GM23338 (cell line): Measurements from ENCODE around the gene GPC2. TPM values are rescaled to one million over a fixed set of nuclear protein-coding genes. Genes with fewer than 3 reads are reported as not detected.

Experiments used
- ATAC-seq: fragments of 200-7000 bp; cut with Tn5 transposase; 3 replicates; pipeline ENCODE4 v1.9.1; 2020
- DNase-seq: peaks from one replicate; pipeline ENCODE4 v3.0.0-alpha.2; 2015; ENCODE audit warnings: low spot score
- H2AFZ ChIP-seq: fragments of 200-600 bp; sonication (generic); 2 replicates; pipeline ENCODE4 v1.8.0; 2016; ENCODE audit warnings: antibody characterized with exemption, mild to moderate bottlenecking, moderate library complexity
- H3F3A ChIP-seq: fragments of 200-600 bp; sonication (generic); replicated peaks from 2 replicates; pipeline ENCODE4 v1.8.0; 2017; ENCODE audit warnings: antibody characterized with exemption, mixed run types, low read depth
- H3K27ac ChIP-seq: fragments of 200-600 bp; sonication (generic); 2 replicates; pipeline ENCODE4 v1.6.1; 2016; ENCODE audit warnings: low read depth
- H3K27me3 ChIP-seq: fragments of 200-600 bp; sonication (generic); 2 replicates; pipeline ENCODE4 v1.8.0; 2016; ENCODE audit warnings: mild to moderate bottlenecking, mixed run types, moderate library complexity; ENCODE audit not compliant: insufficient read depth
- H3K36me3 ChIP-seq: fragments of 200-600 bp; sonication (generic); 2 replicates; pipeline ENCODE4 v1.8.0; 2016; ENCODE audit warnings: mild to moderate bottlenecking; ENCODE audit not compliant: insufficient read depth
- H3K4me1 ChIP-seq: fragments of 200-600 bp; sonication (generic); 2 replicates; pipeline ENCODE4 v1.8.0; 2016; ENCODE audit warnings: mild to moderate bottlenecking, moderate library complexity; ENCODE audit not compliant: insufficient read depth
- H3K4me2 ChIP-seq: fragments of 200-600 bp; sonication (generic); 2 replicates; pipeline ENCODE4 v1.7.1; 2017; ENCODE audit warnings: mixed run types
- H3K4me3 ChIP-seq: fragments of 200-600 bp; sonication (generic); 2 replicates; pipeline ENCODE4 v1.6.1; 2016; ENCODE audit warnings: mixed run types
- H3K79me2 ChIP-seq: fragments of 200-600 bp; sonication (generic); replicated peaks from 2 replicates; pipeline ENCODE4 v1.8.0; 2017; ENCODE audit warnings: mild to moderate bottlenecking; ENCODE audit not compliant: insufficient read depth
- H3K9me2 ChIP-seq: fragments of 200-600 bp; sonication (generic); 2 replicates; pipeline ENCODE4 v1.8.0; 2017; ENCODE audit not compliant: insufficient read depth
- H4K20me1 ChIP-seq: fragments of 200-600 bp; sonication (generic); replicated peaks from 2 replicates; pipeline ENCODE4 v1.8.0; 2017; ENCODE audit warnings: mild to moderate bottlenecking; ENCODE audit not compliant: insufficient read depth
- H3K27ac Mint-ChIP-seq: 2 replicates; pipeline ENCODE4 v1.8.0; 2020; ENCODE audit warnings: inconsistent platforms, mild to moderate bottlenecking, moderate library complexity, mixed read lengths
- H3K27me3 Mint-ChIP-seq: 3 replicates; pipeline ENCODE4 v1.8.0; 2022; ENCODE audit warnings: low read depth, mild to moderate bottlenecking, moderate library complexity, mixed read lengths, inconsistent platforms; ENCODE audit not compliant: insufficient read depth, poor library complexity
- H3K36me3 Mint-ChIP-seq: 3 replicates; pipeline ENCODE4 v1.8.0; 2021; ENCODE audit warnings: low read depth, mild to moderate bottlenecking, inconsistent platforms, moderate library complexity, mixed read lengths
- H3K4me1 Mint-ChIP-seq: 3 replicates; pipeline ENCODE4 v1.8.0; 2020; ENCODE audit warnings: mild to moderate bottlenecking, inconsistent platforms, mixed read lengths
- H3K4me3 Mint-ChIP-seq: 3 replicates; pipeline ENCODE4 v1.8.0; 2021; ENCODE audit warnings: moderate library complexity, mild to moderate bottlenecking, inconsistent platforms, mixed read lengths
- H3K9me3 Mint-ChIP-seq: 3 replicates; pipeline ENCODE4 v1.8.0; 2020; ENCODE audit warnings: moderate library complexity, mild to moderate bottlenecking, inconsistent platforms, mixed read lengths
- CREB1 ChIP-seq: fragments of 250-450 bp; sonication (Bioruptor Pico); IDR thresholded peaks from 2 replicates; pipeline ENCODE4 v1.5.0; 2020; ENCODE audit warnings: low read depth, mild to moderate bottlenecking, moderate library complexity
- CTCF ChIP-seq, 2 experiments: fragments of 200-600 bp in 1 of 2; sonication (generic) in 1 of 2; conservative IDR thresholded peaks; 2 replicates each; pipeline versions ENCODE4 v1.5.1 to v1.6.1; 2016 to 2017; ENCODE audit warnings: antibody characterized with exemption in 2 of 2, low read depth in 2 of 2, mild to moderate bottlenecking in 2 of 2, moderate library complexity in 1 of 2
- EZH2 ChIP-seq: fragments of 200-600 bp; sonication (generic); IDR thresholded peaks from one replicate; pipeline ENCODE4 v1.8.0; 2017; ENCODE audit warnings: antibody characterized with exemption, mild to moderate bottlenecking, low read depth; ENCODE audit not compliant: unreplicated experiment
- EZH2phosphoT487 ChIP-seq: fragments of 200-600 bp; sonication (generic); IDR thresholded peaks from one replicate; pipeline ENCODE4 v1.8.1; 2018; ENCODE audit warnings: antibody characterized with exemption; ENCODE audit not compliant: unreplicated experiment
- JUNB ChIP-seq: IDR thresholded peaks from one replicate; pipeline ENCODE4 v1.6.1; 2016; ENCODE audit warnings: antibody characterized with exemption; ENCODE audit not compliant: unreplicated experiment
- NANOG ChIP-seq: IDR thresholded peaks from 2 replicates; pipeline ENCODE4 v1.6.1; 2016; ENCODE audit warnings: antibody characterized with exemption, borderline replicate concordance
- POLR2AphosphoS5 ChIP-seq: IDR thresholded peaks from 2 replicates; pipeline ENCODE4 v1.6.1; 2016; ENCODE audit warnings: antibody characterized with exemption, low read depth
- REST ChIP-seq: IDR thresholded peaks from one replicate; pipeline ENCODE4 v1.6.1; 2018; ENCODE audit warnings: antibody characterized with exemption; ENCODE audit not compliant: unreplicated experiment
- STAT1 ChIP-seq: IDR thresholded peaks from one replicate; pipeline ENCODE4 v1.6.1; 2016; ENCODE audit warnings: antibody characterized with exemption; ENCODE audit not compliant: unreplicated experiment
- ZNF114 ChIP-seq: fragments of 250-450 bp; sonication (Bioruptor Pico); IDR thresholded peaks from 2 replicates; pipeline ENCODE4 v1.5.0; 2020; ENCODE audit warnings: mild to moderate bottlenecking, moderate library complexity
- ZNF331 ChIP-seq: fragments of 250-450 bp; sonication (Bioruptor Pico); IDR thresholded peaks from 2 replicates; pipeline ENCODE4 v1.5.0; 2020; ENCODE audit warnings: low read depth, mild to moderate bottlenecking, moderate library complexity
- ZNF462 ChIP-seq: fragments of 250-450 bp; sonication (Bioruptor Pico); IDR thresholded peaks from 2 replicates; pipeline ENCODE4 v1.5.0; 2020; ENCODE audit warnings: mild to moderate bottlenecking, moderate library complexity
- polyA plus RNA-seq: library from polyadenylated mRNA; unstranded; fragments of >200 nt; fragmentation: Nextera tagmentation; extraction: Ambion mirVana; gene quantifications from 2 replicates; pipeline ENCODE4 v1.2.1, GENCODE V29; 2016
- total RNA-seq: library from RNA; depleted of rRNA; stranded (reverse); fragments of >200 nt; shearing (Covaris generic); gene quantifications from 2 replicates; pipeline ENCODE4 v1.2.3, GENCODE V29; 2014
- TF ChIP-seq, protein P1 (sequence below): IDR thresholded peaks from 2 replicates; pipeline ENCODE4 v1.6.1; 2016; ENCODE audit warnings: antibody characterized with exemption

The GPC2 gene
- total and polyA plus RNA-seq, 2 experiments from 2014 or later = 10.7 to 48.8 TPM

DNA sequence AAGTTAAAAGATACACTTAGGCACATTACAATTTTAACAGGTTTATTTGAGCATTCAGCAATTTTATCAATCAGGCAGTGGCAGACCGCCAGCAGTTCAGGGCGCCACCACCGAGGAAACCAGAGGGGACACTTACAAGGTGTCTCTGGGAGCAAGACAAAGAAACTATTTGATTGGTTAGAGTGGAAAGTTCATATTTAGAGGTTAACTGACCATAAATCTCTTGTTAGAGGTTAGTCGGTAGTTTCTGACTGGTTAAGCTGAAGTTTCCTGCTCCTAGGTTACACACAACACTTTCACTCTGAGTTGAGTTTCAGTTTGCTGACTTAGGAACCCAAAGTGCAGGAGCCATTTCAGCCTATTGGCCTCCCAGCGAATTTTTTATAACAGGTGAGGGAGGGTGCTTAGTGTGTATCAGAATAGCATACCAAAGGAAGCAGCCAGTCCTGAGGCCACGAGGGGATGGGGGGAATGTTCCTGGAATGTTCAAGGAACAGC lies 31.8 kb upstream of the GPC2 start:
- Histone ChIP-seq H2AFZ (no peak overlapping the region), H3K9me2 (no peaks in the 10 kb centered on the region), H4K20me1 (no peaks in the 10 kb centered on the region; the same call in 1 of the 2 replicates), H3K36me3 (no peaks in the 10 kb centered on the region), H3F3A (no peaks in the 10 kb centered on the region), H3K27ac (no peak overlapping the region), H3K79me2 (no peaks in the 10 kb centered on the region), H3K4me2 (no peak overlapping the region), H3K27me3 (peaks cover 45% of the 10 kb centered on the region), H3K4me3 (no peak overlapping the region), H3K4me1 (peaks cover 5% of the 10 kb centered on the region; the same call in 1 of the 2 replicates)
- no peak overlapping the region; the same call in 2 of the 3 replicates for H3K4me3 Mint-ChIP-seq
- no peaks in the 10 kb centered on the region for H3K36me3 Mint-ChIP-seq
- no peak overlapping the region for H3K27ac Mint-ChIP-seq
- peaks cover 12% of the 10 kb centered on the region for H3K4me1 Mint-ChIP-seq
- ATAC-seq = peak; percentile 28
- H3K27me3 Mint-ChIP-seq = peaks cover 10% of the 10 kb centered on the region
- TF ChIP-seq, protein P1, sequence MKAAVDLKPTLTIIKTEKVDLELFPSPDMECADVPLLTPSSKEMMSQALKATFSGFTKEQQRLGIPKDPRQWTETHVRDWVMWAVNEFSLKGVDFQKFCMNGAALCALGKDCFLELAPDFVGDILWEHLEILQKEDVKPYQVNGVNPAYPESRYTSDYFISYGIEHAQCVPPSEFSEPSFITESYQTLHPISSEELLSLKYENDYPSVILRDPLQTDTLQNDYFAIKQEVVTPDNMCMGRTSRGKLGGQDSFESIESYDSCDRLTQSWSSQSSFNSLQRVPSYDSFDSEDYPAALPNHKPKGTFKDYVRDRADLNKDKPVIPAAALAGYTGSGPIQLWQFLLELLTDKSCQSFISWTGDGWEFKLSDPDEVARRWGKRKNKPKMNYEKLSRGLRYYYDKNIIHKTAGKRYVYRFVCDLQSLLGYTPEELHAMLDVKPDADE = no peak
- TF ChIP-seq CREB1 (CRISPR knock-in tag) = no peak
- TF ChIP-seq POLR2AphosphoS5 = no peak
- TF ChIP-seq ZNF331 (CRISPR knock-in tag) = no peak
- TF ChIP-seq NANOG = no peak
- no peak for TF ChIP-seq JUNB
- no peak for TF ChIP-seq CTCF (conservative IDR thresholded peaks at IDR 0.05; ENCODE audit: low read depth in 2 of 2)
- no peak for TF ChIP-seq ZNF114
- no peak for TF ChIP-seq EZH2phosphoT487
- no peak for TF ChIP-seq ZNF462 (CRISPR knock-in tag)
- TF ChIP-seq EZH2 = no peak
- no peak for TF ChIP-seq STAT1
- no peak for TF ChIP-seq REST
- H3K9me3 Mint-ChIP-seq = no peaks in the 10 kb centered on the region
- DNase-seq = peak; percentile 46
